Calu3 (cell line): ENCODE results near the gene DNAJC1. TPM values are rescaled to one million over a fixed set of nuclear protein-coding genes. Genes with fewer than 3 reads are reported as not detected.

Experiments
- BruUV-seq: library from RNA; stranded (reverse); fragments of 400-500 nt; replicated peaks from 2 replicates; lab custom pipeline; 2021; lab: Mats Ljungman, UMichigan
- CTCF ChIA-PET: fragments of 300-600 bp; sonication (Branson Sonifier 250); formaldehyde crosslinking; loops from one replicate; lab custom pipeline; 2022; ENCODE audit warnings: antibody characterized with exemption; lab: Charles Lee
- DNase-seq: peaks from one replicate; pipeline ENCODE4 v3.0.0; 2022
- H3K27ac Mint-ChIP-seq: one replicate; pipeline ENCODE4 v1.8.0; 2022; ENCODE audit warnings: mixed read lengths; ENCODE audit not compliant: unreplicated experiment
- H3K27me3 Mint-ChIP-seq: one replicate; pipeline ENCODE4 v1.8.0; 2022; ENCODE audit warnings: mixed read lengths; ENCODE audit not compliant: unreplicated experiment
- H3K36me3 Mint-ChIP-seq: one replicate; pipeline ENCODE4 v1.8.0; 2022; ENCODE audit warnings: mild to moderate bottlenecking, moderate library complexity, mixed read lengths; ENCODE audit not compliant: insufficient read depth, unreplicated experiment
- H3K4me1 Mint-ChIP-seq: one replicate; pipeline ENCODE4 v1.8.0; 2022; ENCODE audit warnings: mild to moderate bottlenecking, low read depth, mixed read lengths; ENCODE audit not compliant: unreplicated experiment
- H3K4me3 Mint-ChIP-seq: one replicate; pipeline ENCODE4 v1.8.0; 2022; ENCODE audit warnings: mild to moderate bottlenecking, low read depth, moderate library complexity, mixed read lengths; ENCODE audit not compliant: unreplicated experiment
- H3K9me3 Mint-ChIP-seq: one replicate; pipeline ENCODE4 v1.8.0; 2022; ENCODE audit warnings: low read depth, mixed read lengths; ENCODE audit not compliant: unreplicated experiment
- intact Hi-C: fragments of 100-400 bp; cut with micrococcal nuclease; formaldehyde crosslinking; loops from one replicate; pipeline ENCODE4 v1.10.0; 2022; ENCODE audit not compliant: unreplicated experiment
- total RNA-seq: library from RNA; stranded (reverse); gene quantifications from 2 replicates; pipeline ENCODE4 v1.2.3, GENCODE V29; 2022
- TF ChIP-seq, protein P1 (sequence below): fragments of 200-600 bp; IDR thresholded peaks from one replicate; pipeline ENCODE4 v1.8.0; 2022; ENCODE audit warnings: antibody characterized with exemption; ENCODE audit not compliant: unreplicated experiment

The DNAJC1 gene
- total RNA-seq, 1 experiment from 2014 or later = 17.0 TPM

DNA sequence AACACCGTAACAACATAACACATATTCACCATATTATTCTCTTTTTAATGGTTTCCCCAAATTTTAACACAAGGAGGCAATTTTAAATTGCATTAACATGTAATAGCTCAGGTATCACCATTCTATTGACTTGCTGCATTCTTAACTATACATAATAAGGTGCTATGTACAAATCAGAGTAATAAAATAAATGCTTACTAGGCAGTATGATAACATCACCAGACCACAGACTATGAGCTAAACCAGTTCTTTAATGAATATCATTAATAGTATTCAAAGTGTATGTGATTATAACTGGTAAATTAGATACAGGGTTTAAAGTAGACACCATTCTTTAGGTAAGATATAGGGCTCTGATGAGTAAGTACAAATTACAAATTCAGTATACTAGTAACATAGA is 226.6 kb downstream of the DNAJC1 start:
- Mint-ChIP-seq H3K4me1 (no peaks in the 10 kb centered on the region), H3K27me3 (no peaks in the 10 kb centered on the region), H3K9me3 (peaks cover 8% of the 10 kb centered on the region), H3K36me3 (no peaks in the 10 kb centered on the region), H3K27ac (no peak overlapping the region), H3K4me3 (no peak overlapping the region)
- TF ChIP-seq, protein P1, sequence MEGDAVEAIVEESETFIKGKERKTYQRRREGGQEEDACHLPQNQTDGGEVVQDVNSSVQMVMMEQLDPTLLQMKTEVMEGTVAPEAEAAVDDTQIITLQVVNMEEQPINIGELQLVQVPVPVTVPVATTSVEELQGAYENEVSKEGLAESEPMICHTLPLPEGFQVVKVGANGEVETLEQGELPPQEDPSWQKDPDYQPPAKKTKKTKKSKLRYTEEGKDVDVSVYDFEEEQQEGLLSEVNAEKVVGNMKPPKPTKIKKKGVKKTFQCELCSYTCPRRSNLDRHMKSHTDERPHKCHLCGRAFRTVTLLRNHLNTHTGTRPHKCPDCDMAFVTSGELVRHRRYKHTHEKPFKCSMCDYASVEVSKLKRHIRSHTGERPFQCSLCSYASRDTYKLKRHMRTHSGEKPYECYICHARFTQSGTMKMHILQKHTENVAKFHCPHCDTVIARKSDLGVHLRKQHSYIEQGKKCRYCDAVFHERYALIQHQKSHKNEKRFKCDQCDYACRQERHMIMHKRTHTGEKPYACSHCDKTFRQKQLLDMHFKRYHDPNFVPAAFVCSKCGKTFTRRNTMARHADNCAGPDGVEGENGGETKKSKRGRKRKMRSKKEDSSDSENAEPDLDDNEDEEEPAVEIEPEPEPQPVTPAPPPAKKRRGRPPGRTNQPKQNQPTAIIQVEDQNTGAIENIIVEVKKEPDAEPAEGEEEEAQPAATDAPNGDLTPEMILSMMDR = no peak
- no peak for DNase-seq
- BruUV-seq = no TSS peak
- intact Hi-C loops = no loop called here
- CTCF ChIA-PET = no interaction called here

DNA sequence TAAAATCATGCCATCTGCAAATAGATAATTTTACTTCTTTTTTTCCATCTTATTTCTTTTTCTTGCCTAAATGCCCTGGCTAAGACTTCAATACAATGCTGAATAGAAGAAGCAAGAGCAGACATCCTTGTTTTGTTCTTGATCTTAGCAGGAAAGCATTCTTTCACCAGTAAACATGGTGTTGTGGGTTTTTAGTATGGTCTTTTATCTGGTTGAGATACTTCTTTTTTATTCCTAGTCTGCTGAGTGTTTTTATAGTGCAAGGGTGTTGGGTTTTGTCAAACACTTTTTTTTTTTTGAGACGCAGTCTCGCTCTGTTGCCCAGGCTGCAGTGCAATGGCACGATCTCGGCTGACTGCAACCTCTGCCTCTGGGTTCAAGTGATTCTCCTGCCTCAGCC is 232.3 kb downstream of the DNAJC1 start:
- Mint-ChIP-seq H3K4me1 (no peaks in the 10 kb centered on the region), H3K27me3 (no peaks in the 10 kb centered on the region), H3K4me3 (no peak overlapping the region), H3K27ac (no peak overlapping the region), H3K9me3 (no peaks in the 10 kb centered on the region), H3K36me3 (no peaks in the 10 kb centered on the region)
- CTCF ChIA-PET = no interaction called here
- TF ChIP-seq, protein P1 = no peak
- DNase-seq = no peak
- intact Hi-C loops = no loop called here
- BruUV-seq = no TSS peak

DNA sequence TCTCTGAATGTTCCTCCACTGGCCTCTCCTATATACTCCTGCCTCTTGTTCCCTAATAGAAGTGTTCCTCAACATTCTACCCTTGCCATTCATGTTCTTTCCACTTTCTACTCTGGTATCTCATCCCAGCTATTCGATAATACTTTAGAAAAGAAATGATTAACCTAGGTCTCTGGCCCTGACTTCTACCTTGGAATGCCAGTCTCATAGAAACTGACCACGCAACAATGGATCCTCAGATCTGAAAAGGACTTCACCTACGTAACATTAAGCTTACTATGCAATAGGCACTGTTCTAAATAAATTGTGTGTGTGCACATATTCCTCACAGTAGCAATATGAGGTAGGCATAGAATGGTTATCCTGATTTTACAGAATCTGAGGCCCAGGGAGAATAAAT is 234.5 kb downstream of the DNAJC1 start:
- H3K27ac Mint-ChIP-seq = no peak overlapping the region
- no peaks in the 10 kb centered on the region for H3K27me3 Mint-ChIP-seq
- H3K4me3 Mint-ChIP-seq = no peak overlapping the region
- H3K4me1 Mint-ChIP-seq = no peaks in the 10 kb centered on the region
- no peaks in the 10 kb centered on the region for H3K9me3 Mint-ChIP-seq
- no peaks in the 10 kb centered on the region for H3K36me3 Mint-ChIP-seq
- TF ChIP-seq, protein P1 = no peak
- CTCF ChIA-PET = interaction anchor here (0.6 kb wide), 1 partner anchor 172 kb away, joined by 8 read pairs; no protein-coding TSS in a partner anchor
- intact Hi-C loops = no loop called here
- no TSS peak for BruUV-seq
- no peak for DNase-seq

DNA sequence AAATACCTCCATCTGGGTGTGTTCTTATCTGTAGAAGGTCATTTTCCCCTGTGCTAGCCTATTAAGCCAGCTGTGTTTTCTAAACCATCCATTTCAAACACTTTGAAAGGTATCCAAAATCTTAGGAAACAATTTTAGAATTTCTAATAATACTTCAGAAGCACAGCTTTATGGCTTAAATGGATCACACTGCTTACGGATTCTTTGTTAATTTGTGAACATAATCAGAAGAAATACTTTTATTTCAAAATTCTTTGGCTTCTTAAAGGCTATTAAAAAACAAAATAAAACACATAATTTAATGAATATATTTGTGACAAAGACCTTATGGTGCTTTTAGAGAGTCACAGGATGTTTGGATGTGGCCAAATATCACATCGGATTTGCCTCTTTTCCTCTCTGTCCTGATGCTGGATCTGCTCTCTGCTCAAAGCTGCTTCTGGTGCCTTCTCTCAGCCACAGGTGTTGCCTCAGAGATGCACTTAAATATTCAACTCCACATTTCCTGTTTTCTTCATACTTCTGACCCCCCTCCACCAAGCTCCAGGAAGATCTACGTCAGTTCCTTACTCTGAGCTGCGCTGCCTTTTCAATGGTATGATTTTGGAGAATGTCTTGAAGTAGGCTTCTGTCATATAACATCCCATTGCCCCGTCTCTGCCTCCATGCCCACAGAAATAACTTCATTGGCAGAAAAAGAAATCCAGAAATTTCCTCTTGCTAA is 238.9 kb downstream of the DNAJC1 start:
- no peak for DNase-seq

More for the DNA sequence above, 238.9 kb downstream of the DNAJC1 start:
- Mint-ChIP-seq H3K4me3 (no peak overlapping the region), H3K9me3 (no peaks in the 10 kb centered on the region), H3K27ac (no peak overlapping the region), H3K27me3 (no peaks in the 10 kb centered on the region), H3K4me1 (no peaks in the 10 kb centered on the region), H3K36me3 (no peaks in the 10 kb centered on the region)
- intact Hi-C loops = no loop called here
- BruUV-seq = no TSS peak
- CTCF ChIA-PET = no interaction called here
- TF ChIP-seq, protein P1 = no peak
